T-helper 1 cell treated with Interleukin-12 subunit alpha and Interleukin-12 subunit beta and Interleukin-4 antibody, amounts not matched to agents 30 μg/mL and 1 μg/mL, for 36 hours (primary cell): ENCODE results near the gene BIRC7.

Experiments
- H3K27ac Mint-ChIP-seq: one replicate; pipeline ENCODE4 v1.8.0; 2021; ENCODE audit warnings: mild to moderate bottlenecking, mixed read lengths
- H3K27me3 Mint-ChIP-seq: one replicate; pipeline ENCODE4 v1.8.0; 2021; ENCODE audit warnings: low read depth, mixed read lengths
- H3K36me3 Mint-ChIP-seq: one replicate; pipeline ENCODE4 v1.8.0; 2021; ENCODE audit warnings: low read depth, mixed read lengths
- H3K4me1 Mint-ChIP-seq: one replicate; pipeline ENCODE4 v1.8.0; 2021; ENCODE audit warnings: low read depth, mixed read lengths
- H3K4me3 Mint-ChIP-seq: one replicate; pipeline ENCODE4 v1.8.0; 2021; ENCODE audit warnings: mild to moderate bottlenecking, moderate library complexity, mixed read lengths
- H3K9me3 Mint-ChIP-seq: one replicate; pipeline ENCODE4 v1.8.0; 2021; ENCODE audit warnings: mixed read lengths

The BIRC7 gene

DNA sequence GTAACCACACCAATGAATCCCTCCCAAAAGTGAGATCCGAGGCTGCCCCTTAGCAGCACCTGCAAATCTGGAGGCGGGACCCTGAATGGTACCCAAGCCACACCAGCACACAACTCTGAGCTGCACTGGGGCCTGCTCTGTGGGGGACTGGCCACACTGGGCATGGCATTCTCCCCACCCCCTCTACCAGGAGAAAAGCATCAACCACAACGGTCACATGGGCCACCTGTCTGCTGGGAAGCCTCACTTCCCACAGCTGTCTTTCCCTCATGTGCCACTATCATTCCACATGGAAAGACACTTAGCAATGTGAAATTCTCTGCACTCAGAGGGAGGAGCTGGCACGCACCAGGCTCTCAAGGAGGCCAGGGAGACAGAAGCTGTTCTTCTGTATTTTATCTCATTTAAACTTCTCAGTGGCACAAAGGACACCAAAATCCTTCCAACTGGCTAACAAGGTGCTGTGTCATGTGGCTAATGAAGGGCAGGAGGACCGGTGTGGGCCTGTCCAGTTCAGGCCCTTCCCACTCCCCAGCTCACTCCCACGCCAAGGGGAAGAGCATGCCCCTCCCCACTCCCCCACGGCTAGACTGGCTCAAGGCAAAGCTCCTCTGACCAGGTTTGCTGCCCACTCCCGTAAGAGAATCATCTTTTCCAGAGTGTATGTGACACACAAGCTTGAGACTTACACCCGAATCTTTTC is 38.8 kb upstream of the BIRC7 start:
- no peak overlapping the region for H3K4me3 Mint-ChIP-seq
- no peak overlapping the region for H3K27ac Mint-ChIP-seq
- no peaks in the 10 kb centered on the region for H3K9me3 Mint-ChIP-seq
- peaks cover 11% of the 10 kb centered on the region for H3K36me3 Mint-ChIP-seq
- no peaks in the 10 kb centered on the region for H3K27me3 Mint-ChIP-seq
- H3K4me1 Mint-ChIP-seq: peaks cover 8% of the 10 kb centered on the region

- peaks cover 13% of the 10 kb centered on the region for H3K36me3 Mint-ChIP-seq
These were observed 37.1 kb upstream of the BIRC7 start for GRCh38 chr20:63198606-63199005.

DNA sequence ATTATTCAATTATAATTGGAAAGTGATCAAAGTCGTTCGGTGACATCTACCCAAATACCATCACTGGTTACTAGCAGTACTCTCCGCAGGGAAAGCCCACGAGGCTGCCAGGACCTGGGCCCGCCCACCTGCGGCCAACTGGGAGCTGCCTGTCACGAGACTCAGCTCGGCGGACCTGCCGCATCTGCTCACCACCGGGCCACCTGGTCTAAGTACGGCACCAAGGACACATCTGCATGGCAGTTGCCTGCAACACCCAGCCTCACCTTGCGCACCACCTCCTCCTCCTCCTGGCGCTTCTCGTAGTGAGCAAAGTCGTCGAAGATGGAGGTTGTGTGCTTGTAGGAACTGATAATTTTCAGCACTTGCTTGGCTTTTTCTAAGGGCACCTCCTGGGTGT is 33.7 kb upstream of the BIRC7 start:
- peaks cover 17% of the 10 kb centered on the region for H3K36me3 Mint-ChIP-seq
- H3K27me3 Mint-ChIP-seq: no peaks in the 10 kb centered on the region
- H3K4me3 Mint-ChIP-seq: no peak overlapping the region
- no peak overlapping the region for H3K27ac Mint-ChIP-seq
- no peaks in the 10 kb centered on the region for H3K9me3 Mint-ChIP-seq
- peaks cover 7% of the 10 kb centered on the region for H3K4me1 Mint-ChIP-seq

More at GRCh38 chr20:63198606-63199005, 37.1 kb upstream of the BIRC7 start:
- H3K9me3 Mint-ChIP-seq: no peaks in the 10 kb centered on the region
- no peak overlapping the region for H3K4me3 Mint-ChIP-seq
- peaks cover 8% of the 10 kb centered on the region for H3K4me1 Mint-ChIP-seq
- no peak overlapping the region for H3K27ac Mint-ChIP-seq
- no peaks in the 10 kb centered on the region for H3K27me3 Mint-ChIP-seq

DNA sequence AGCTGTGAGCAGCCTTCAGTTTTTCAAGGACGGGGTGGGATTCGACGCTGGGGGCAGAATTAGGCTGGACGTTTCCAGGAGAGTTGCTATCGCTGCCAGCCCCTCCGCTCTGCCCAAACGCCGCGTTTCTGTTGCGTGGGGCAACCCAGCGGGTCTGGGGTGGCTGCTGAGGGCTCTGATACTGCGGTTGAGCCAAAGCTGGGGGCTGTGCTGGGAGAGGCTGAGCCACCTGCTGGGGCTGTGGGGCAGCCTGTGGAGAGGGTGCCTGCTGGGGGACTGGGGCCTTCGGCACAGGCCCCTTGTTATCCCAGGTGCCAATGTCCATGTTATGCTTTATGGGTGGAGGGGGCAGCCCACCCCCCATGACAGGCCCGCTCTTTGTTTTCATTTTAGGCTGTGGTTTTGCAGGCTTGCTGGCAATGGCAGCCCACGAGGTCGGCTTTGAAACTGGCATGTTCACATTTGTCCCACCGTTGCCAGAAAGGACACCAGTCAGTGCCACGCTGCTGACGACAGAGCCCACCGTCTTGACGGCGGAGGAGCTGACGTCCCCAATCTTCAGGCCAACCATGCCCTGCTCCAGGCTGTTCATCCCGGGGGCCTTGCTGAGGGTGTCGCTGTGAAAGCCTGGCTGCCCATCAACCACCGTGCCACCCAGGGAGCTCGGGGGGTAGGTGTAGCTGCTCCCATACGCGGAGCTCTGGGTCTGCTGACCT is 32.7 kb upstream of the BIRC7 start:
- Mint-ChIP-seq H3K27me3 (no peaks in the 10 kb centered on the region), H3K4me1 (peaks cover 4% of the 10 kb centered on the region), H3K4me3 (no peak overlapping the region), H3K36me3 (peaks cover 21% of the 10 kb centered on the region), H3K27ac (no peak overlapping the region), H3K9me3 (no peaks in the 10 kb centered on the region)

DNA sequence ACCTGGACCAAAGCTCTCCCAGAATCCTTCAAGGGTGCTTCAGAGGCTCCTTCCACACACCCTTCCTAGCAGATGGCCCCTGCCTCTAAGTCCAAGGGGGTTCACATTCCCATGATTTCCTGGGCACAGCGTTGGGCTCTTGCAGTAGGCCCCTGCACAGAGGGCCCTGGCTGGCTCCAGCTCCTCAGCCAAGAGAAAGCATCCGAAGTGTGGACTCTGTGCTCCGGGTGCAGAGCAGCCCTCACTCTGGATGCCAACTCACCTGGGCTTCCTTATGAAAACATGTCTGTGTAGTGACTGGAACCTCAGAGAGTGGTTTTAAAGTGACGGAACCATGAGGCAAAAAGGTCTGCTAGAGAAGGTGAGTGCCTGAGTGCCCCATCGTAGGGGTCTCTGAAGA is 31.3 kb upstream of the BIRC7 start:
- Mint-ChIP-seq H3K36me3 (peaks cover 20% of the 10 kb centered on the region), H3K9me3 (no peaks in the 10 kb centered on the region), H3K4me1 (peaks cover 4% of the 10 kb centered on the region), H3K27ac (no peak overlapping the region), H3K27me3 (no peaks in the 10 kb centered on the region), H3K4me3 (no peak overlapping the region)

- no peak overlapping the region for H3K27ac Mint-ChIP-seq
- no peaks in the 10 kb centered on the region for H3K9me3 Mint-ChIP-seq
- peaks cover 22% of the 10 kb centered on the region for H3K36me3 Mint-ChIP-seq
- no peaks in the 10 kb centered on the region for H3K27me3 Mint-ChIP-seq
- H3K4me3 Mint-ChIP-seq: no peak overlapping the region
- peaks cover 6% of the 10 kb centered on the region for H3K4me1 Mint-ChIP-seq
These were observed 29.8 kb upstream of the BIRC7 start for GRCh38 chr20:63205896-63206295.

DNA sequence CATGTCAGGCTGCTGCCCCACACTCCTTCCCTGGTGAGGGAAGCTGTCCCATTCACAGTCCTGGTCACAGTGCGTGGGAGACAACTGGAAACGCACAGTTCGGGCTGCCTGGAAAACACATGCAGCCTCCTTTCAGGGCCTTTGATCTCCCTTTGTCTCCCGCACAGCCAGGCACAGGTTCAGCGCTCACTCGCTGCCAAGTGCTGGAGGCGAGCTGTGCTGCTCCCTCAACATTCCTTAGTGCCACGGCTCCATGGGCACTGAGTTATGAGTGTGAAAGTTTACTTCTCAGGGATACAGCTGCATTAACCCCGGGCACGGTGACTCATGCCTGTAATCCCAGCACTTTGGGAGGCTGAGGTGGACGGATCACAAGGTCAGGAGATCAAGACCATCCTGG is 28.8 kb upstream of the BIRC7 start:
- Mint-ChIP-seq H3K27ac (no peak overlapping the region), H3K36me3 (peaks cover 21% of the 10 kb centered on the region), H3K27me3 (no peaks in the 10 kb centered on the region), H3K4me1 (peaks cover 7% of the 10 kb centered on the region), H3K4me3 (no peak overlapping the region), H3K9me3 (no peaks in the 10 kb centered on the region)

DNA sequence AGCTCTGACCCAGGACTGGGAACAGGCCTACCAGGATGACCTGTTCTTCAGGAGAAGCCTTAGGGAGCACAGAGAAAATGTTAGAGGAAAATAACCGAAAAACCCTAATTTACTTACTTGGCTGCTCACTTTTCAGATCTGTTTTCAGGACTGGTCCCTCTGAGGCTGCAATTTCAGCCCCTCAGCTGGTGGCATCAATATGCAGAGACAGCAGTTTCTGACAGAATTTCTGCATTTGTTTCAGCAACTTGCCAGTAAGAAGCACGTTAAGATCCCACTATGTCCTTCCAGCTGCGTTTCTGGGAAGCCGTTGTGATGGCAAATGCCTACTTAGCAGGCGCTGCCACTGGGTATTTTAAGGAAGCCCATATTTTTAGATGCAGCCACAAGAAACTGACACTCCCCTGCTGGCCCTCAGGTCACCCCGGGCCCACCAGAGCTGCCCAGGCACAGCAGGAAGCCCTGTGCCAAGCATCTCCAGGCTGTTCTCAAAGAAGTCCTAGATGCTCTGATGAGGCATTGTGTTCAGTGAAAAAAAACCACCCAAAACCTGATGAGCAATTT is 27.3 kb upstream of the BIRC7 start:
- Mint-ChIP-seq H3K27ac (no peak overlapping the region), H3K4me1 (peaks cover 16% of the 10 kb centered on the region), H3K27me3 (no peaks in the 10 kb centered on the region), H3K9me3 (no peaks in the 10 kb centered on the region), H3K36me3 (peaks cover 31% of the 10 kb centered on the region), H3K4me3 (no peak overlapping the region)

DNA sequence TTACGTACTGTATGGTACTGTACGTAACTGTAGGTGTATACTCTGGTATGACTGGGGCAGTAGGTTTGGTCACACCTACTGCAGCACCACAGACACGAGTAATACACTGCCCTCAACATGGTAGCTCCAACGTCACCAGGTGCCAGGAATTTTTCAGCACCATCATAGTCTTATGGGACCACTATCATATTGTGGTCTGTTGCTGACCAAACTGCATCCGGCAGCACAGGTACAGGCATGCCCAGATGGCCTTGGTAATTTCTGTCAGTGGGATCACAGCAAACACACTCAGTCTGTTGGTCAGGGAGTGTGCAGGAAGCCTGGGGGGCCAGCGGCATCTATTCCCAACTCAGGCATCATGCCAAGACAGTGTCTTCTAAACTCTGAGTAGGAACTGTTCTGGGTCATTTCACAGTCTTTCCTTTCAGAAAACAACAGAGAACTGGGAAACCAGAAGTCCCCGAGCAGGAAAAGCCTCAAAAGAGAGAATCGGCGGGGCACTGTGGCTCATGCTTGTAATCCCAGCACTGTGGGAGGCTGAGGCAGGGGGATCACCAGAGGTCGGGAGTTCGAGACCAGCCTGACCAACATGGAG is 25.6 kb upstream of the BIRC7 start:
- Mint-ChIP-seq H3K27me3 (no peaks in the 10 kb centered on the region), H3K36me3 (peaks cover 44% of the 10 kb centered on the region), H3K4me3 (no peak overlapping the region), H3K4me1 (peaks cover 32% of the 10 kb centered on the region), H3K27ac (no peak overlapping the region), H3K9me3 (no peaks in the 10 kb centered on the region)

DNA sequence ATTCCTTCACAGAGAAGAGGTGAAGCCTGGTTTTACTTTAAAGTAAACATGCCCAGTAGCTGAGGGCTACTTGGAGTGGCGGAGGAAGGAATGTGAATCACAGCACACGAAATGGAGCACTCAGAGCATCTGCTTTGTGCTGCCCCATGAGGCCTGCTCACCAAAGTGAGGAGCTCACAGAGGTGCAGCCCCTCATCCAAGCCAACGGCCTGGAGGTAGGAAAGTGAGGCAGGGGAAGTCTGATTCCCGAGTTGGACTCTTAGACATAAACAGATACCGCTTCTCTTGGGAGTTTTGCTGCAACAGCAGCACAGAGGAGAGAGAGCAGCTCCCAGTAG is 23.3 kb upstream of the BIRC7 start:
- Mint-ChIP-seq H3K4me1 (peaks cover 37% of the 10 kb centered on the region), H3K9me3 (no peaks in the 10 kb centered on the region), H3K36me3 (peaks cover 36% of the 10 kb centered on the region), H3K27me3 (no peaks in the 10 kb centered on the region), H3K27ac (no peak overlapping the region), H3K4me3 (no peak overlapping the region)

DNA sequence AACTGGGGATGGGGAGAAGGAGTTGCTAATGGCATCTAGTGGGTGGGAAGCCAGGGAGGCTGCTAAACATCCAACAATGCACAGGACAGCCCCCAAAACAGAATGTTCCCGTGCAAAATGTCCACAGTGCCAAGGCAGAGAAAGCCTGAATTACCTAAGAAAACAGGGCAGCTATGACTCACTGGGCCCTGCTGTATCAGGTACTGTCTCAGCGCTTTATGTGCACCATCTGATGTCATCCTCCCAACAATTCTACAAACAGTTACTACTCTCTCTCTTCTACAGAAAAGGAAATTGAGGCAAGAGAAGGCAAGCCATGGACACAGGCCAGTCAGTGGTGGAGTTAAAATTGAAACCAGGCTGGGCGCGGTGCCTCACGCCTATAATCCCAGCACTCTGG is 22.9 kb upstream of the BIRC7 start:
- H3K36me3 Mint-ChIP-seq: peaks cover 34% of the 10 kb centered on the region
- no peaks in the 10 kb centered on the region for H3K9me3 Mint-ChIP-seq
- H3K27ac Mint-ChIP-seq: no peak overlapping the region
- H3K4me3 Mint-ChIP-seq: no peak overlapping the region
- peaks cover 37% of the 10 kb centered on the region for H3K4me1 Mint-ChIP-seq
- no peaks in the 10 kb centered on the region for H3K27me3 Mint-ChIP-seq

DNA sequence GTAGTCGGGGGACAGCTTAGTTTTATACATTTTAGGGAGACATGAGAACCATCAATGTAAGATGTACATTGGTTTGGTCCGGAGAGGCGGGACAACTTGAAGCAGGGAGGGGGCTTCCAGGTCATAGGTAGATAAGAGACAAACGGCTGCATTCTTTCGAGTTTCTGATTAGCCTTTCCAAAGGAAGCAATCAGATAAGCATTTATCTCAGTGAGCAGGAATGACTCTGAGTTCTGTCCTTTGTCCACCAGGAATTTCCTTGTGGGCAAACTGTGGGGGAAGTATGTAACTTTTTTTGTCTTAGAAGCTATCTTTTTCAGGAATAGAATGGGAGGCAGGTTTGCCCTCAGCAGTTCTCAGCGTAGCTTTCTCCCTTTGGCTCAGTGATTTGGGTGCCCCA is 21.2 kb upstream of the BIRC7 start:
- Mint-ChIP-seq H3K9me3 (no peaks in the 10 kb centered on the region), H3K27ac (peak overlapping the region; percentile 87), H3K36me3 (peaks cover 28% of the 10 kb centered on the region), H3K4me1 (peaks cover 37% of the 10 kb centered on the region), H3K4me3 (peak overlapping the region; percentile 92), H3K27me3 (no peaks in the 10 kb centered on the region)

DNA sequence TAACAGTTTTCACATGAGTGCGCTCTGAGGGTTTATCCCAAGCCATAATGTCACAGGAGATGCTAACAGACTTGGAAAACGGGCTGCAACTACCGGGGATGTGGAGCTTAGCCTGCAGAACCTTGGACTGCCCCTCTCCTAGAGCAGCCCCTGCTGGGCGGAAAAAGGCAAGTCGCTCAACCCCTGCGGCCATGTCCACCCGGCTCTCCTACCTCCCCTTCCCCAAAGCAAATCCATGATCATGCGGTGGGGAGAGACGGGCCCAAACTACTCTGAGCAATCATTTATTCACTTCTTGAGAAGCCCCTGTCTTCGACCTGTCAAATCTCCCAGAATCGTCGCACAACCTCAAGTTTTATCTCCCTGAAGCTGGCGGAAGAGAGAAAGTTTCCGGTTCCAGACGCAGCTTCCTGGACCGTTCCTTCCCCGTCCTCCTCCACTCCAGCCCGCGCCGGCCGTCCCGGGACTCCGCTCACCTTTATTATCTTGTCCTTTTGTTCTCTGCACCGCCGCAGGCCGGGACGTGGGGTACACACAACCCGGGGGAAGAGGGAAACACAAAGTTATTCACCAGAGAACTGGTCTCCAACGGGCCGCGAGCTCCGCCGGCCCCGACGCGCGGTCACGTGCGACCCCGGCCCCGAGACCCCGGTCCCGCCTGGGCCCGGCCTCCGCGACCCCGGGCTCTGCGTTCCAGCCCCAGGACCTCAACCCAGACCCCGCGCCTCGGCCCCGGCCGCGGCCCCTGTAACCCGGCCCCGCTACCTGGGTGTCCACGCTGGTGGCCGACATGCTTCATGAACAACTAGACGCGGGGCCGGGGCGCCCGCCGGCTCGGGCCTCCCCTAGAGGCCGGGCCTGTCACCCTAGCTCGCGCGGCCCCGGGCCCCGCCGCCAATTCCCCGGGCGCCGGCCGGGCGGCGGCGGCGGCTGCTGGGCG is 20.3 kb upstream of the BIRC7 start:
- H3K9me3 Mint-ChIP-seq: no peaks in the 10 kb centered on the region
- peaks cover 37% of the 10 kb centered on the region for H3K4me1 Mint-ChIP-seq
- peak overlapping the region; percentile 92 for H3K4me3 Mint-ChIP-seq
- H3K36me3 Mint-ChIP-seq: peaks cover 28% of the 10 kb centered on the region
- H3K27ac Mint-ChIP-seq: peak overlapping the region; percentile 87
- H3K27me3 Mint-ChIP-seq: no peaks in the 10 kb centered on the region
